Transverse colon (tissue), 4 donors: ENCODE results near the gene LGALS7.

ENCODE experiments used
- CTCF ChIP-seq, 5 experiments: fragments of 200-600 bp in 3 of 5; fragments of 450-650 bp in 2 of 5; sonication (generic) in 3 of 5; IDR thresholded peaks; 1 replicate in 2 of 5; 2 replicates in 3 of 5; pipeline ENCODE4 v1.5.1; 2016 to 2017; ENCODE audit warnings: antibody characterized with exemption in 5 of 5, inconsistent platforms in 3 of 5, mild to moderate bottlenecking in 2 of 5, moderate library complexity in 1 of 5
- POLR2AphosphoS5 ChIP-seq, 3 donors: sonication (generic); formaldehyde crosslinking; IDR thresholded peaks; one replicate each; pipeline ENCODE4 v1.6.1; 2016; ENCODE audit warnings: antibody characterized with exemption in 3 of 3

- TF ChIP-seq CTCF (IDR thresholded peaks at IDR 0.05): no peak
- no peak for TF ChIP-seq POLR2AphosphoS5 (IDR thresholded peaks at IDR 0.05)
Observed at GRCh38 chr19:38740932-38741331, 32.4 kb downstream of the LGALS7 start.
